ENCODE data around the gene ICAM4.

GRCh38 chr19:10238172-10238783 lies 48.5 kb upstream of the ICAM4 start:
- TF ChIP-seq POLR2AphosphoS5 (IDR thresholded peaks at IDR 0.05) (peak in 2 of 3 donors; percentile 2 to 37), POLR2A (IDR thresholded peaks at IDR 0.05) (no peak), CTCF (IDR thresholded peaks at IDR 0.05) (no peak), EP300 (IDR thresholded peaks at IDR 0.05) (no peak)

All from stomach (tissue), 4 donors.